Esophagus muscularis mucosa (tissue), 3 donors: ENCODE data around the gene AKT1.

ENCODE experiments used
- CTCF ChIP-seq, 3 experiments: fragments of 200-600 bp in 2 of 3; fragments of 450-650 bp in 1 of 3; sonication (generic) in 2 of 3; IDR thresholded peaks; one replicate each; pipeline ENCODE4 v1.5.1; 2017 to 2019; ENCODE audit warnings: antibody characterized with exemption in 3 of 3, mild to moderate bottlenecking in 2 of 3, moderate library complexity in 1 of 3
- EP300 ChIP-seq: sonication (generic); formaldehyde crosslinking; IDR thresholded peaks from one replicate; pipeline ENCODE4 v1.6.1; 2017; ENCODE audit warnings: antibody characterized with exemption

DNA sequence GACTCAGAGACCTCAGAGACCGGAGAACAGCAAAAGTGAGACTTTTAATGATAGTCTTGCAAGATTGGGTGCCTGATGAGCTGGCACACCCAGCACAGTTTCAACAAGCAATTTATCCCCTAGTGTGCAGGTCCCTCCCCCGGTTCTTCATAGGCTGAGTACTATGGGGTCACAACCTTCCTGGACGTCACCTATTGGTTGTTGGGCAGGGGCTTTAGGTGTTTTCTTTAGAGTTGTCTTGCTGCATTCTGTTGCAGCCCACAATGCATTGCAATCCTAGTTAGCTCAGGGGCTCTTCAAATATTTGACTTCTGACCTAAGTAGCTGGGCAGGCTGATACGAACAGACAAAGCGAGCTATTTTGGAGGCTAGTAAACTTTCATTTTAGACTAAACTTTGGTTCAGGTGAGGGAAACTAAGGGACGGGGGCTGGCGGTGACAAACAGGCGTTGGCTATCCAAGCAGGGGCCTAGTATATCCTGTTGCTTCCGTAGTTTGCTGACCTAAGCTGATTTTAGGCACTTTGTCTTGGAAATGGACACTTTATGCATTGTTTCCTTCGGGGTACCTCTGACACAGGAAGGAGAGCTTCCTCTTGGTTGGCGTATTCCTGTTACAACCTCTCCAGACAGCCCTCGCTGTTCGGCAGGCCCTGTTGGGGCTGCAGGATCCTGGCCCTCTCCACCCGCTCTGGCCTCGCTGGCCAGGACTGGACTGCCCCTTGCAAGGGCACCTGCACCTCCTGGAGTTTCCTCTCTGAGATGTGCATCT lies 28.5 kb downstream of the AKT1 start:
- TF ChIP-seq CTCF (IDR thresholded peaks at IDR 0.05) (no peak), EP300 (no peak)
